ENCODE data around the gene MCFD2.
"Not testable (repeated sequence)": the region's sequence is repeated elsewhere in the genome, so short reads cannot be mapped to it uniquely, and the experiment has no call there.

The MCFD2 gene

GRCh38 chr2:46878240-46878877 is 37.2 kb downstream of the MCFD2 start:
- no peak for FAIRE-seq

GRCh38 chr2:46877619-46878113 is 37.9 kb downstream of the MCFD2 start:
- FAIRE-seq (no peak), DNase-seq (ENCODE audit: insufficient read length, low spot score) (no peak)
- no peak for TF ChIP-seq POLR2A (IDR thresholded peaks at IDR 0.05; ENCODE audit: low read depth, low read length)

More at GRCh38 chr2:46878240-46878877, 37.2 kb downstream of the MCFD2 start:
- no peak for DNase-seq (ENCODE audit: insufficient read length, low spot score)
- TF ChIP-seq POLR2A (IDR thresholded peaks at IDR 0.05; ENCODE audit: low read depth, low read length) = no peak

GRCh38 chr2:46876741-46877384 is 38.7 kb downstream of the MCFD2 start:
- no peak for TF ChIP-seq POLR2A (IDR thresholded peaks at IDR 0.05; ENCODE audit: low read depth, low read length)
- FAIRE-seq = no peak
- DNase-seq (ENCODE audit: insufficient read length, low spot score) = peak; percentile 71

GRCh38 chr2:46875962-46876689 is 39.5 kb downstream of the MCFD2 start:
- DNase-seq (ENCODE audit: insufficient read length, low spot score); FAIRE-seq: not testable (repeated sequence)

GRCh38 chr2:46875226-46875899 is 40.2 kb downstream of the MCFD2 start:
- TF ChIP-seq POLR2A (IDR thresholded peaks at IDR 0.05; ENCODE audit: low read depth, low read length) = no peak
- FAIRE-seq (no peak), DNase-seq (ENCODE audit: insufficient read length, low spot score) (no peak)

- FAIRE-seq (no peak), DNase-seq (ENCODE audit: insufficient read length, low spot score) (no peak)
- TF ChIP-seq POLR2A (IDR thresholded peaks at IDR 0.05; ENCODE audit: low read depth, low read length) = no peak
Measured at GRCh38 chr2:46874236-46874929, 41.2 kb downstream of the MCFD2 start.

GRCh38 chr2:46873604-46874068 is 42.0 kb downstream of the MCFD2 start:
- FAIRE-seq (no peak), DNase-seq (ENCODE audit: insufficient read length, low spot score) (peak; percentile 97)
- TF ChIP-seq POLR2A (IDR thresholded peaks at IDR 0.05; ENCODE audit: low read depth, low read length) = no peak

GRCh38 chr2:46872902-46873603 is 42.6 kb downstream of the MCFD2 start:
- TF ChIP-seq POLR2A (IDR thresholded peaks at IDR 0.05; ENCODE audit: low read depth, low read length) = no peak
- no peak for FAIRE-seq
- DNase-seq (ENCODE audit: insufficient read length, low spot score) = no peak

- FAIRE-seq = no peak
- DNase-seq (ENCODE audit: insufficient read length, low spot score) = no peak
- no peak for TF ChIP-seq POLR2A (IDR thresholded peaks at IDR 0.05; ENCODE audit: low read depth, low read length)
Measured at GRCh38 chr2:46871976-46872381, 43.6 kb downstream of the MCFD2 start.

- DNase-seq (ENCODE audit: insufficient read length, low spot score) = no peak
- FAIRE-seq = no peak
- TF ChIP-seq POLR2A (IDR thresholded peaks at IDR 0.05; ENCODE audit: low read depth, low read length) = no peak
Measured at GRCh38 chr2:46870051-46870839, 45.4 kb downstream of the MCFD2 start.

GRCh38 chr2:46869621-46870020 is 46.0 kb downstream of the MCFD2 start:
- no peak for FAIRE-seq
- TF ChIP-seq POLR2A (IDR thresholded peaks at IDR 0.05; ENCODE audit: low read depth, low read length) = no peak

GRCh38 chr2:46866770-46867246 is 48.8 kb downstream of the MCFD2 start:
- FAIRE-seq = no peak
- DNase-seq (ENCODE audit: insufficient read length, low spot score) = no peak

More at GRCh38 chr2:46869621-46870020, 46.0 kb downstream of the MCFD2 start:
- no peak for DNase-seq (ENCODE audit: insufficient read length, low spot score)

More at GRCh38 chr2:46866770-46867246, 48.8 kb downstream of the MCFD2 start:
- no peak for TF ChIP-seq POLR2A (IDR thresholded peaks at IDR 0.05; ENCODE audit: low read depth, low read length)

Measured in H54 (cell line).